HG03354 (cell line): ENCODE data around the gene PSMC2.

Experiments
- ATAC-seq: cut with Tn5 transposase; IDR thresholded peaks from one replicate; pipeline ENCODE4 v1.9.1; 2021; ENCODE audit warnings: mild to moderate bottlenecking; ENCODE audit not compliant: unreplicated experiment, poor library complexity, severe bottlenecking

Gene PSMC2

DNA sequence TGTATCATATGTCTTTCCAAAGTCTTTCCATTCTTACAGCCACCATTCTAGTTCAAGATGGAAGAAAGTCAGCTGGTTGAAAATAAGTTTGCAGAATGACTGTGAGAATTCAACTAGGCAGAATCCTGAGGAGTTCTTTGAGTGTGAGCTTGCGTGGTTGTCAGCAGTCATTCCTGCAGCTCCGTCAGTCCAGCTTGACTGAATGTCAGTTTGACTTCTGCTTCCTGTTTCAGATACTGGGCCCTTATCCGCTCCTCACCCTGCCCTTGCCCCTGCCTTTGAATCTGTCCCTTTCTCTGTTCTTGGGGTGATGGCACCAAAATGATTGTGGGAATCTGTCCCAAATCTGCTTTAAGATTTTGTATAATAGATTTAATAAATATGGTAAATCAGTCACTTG lies 70.8 kb downstream of the PSMC2 start:
- no peak for ATAC-seq
